ENCODE data around the gene CWH43.
"Not testable (repeated sequence)": the region's sequence is repeated elsewhere in the genome, so short reads cannot be mapped to it uniquely, and the experiment has no call there.

GRCh38 chr4:49105248-49105904 is 119.3 kb downstream of the CWH43 start:
- TF ChIP-seq RFX5 (IDR thresholded peaks at IDR 0.05; ENCODE audit: low read length); CTCF (IDR thresholded peaks at IDR 0.05); MXI1 (IDR thresholded peaks at IDR 0.05; ENCODE audit: low read depth, low read length); MAX (IDR thresholded peaks at IDR 0.05; ENCODE audit: low read depth); EP300 (IDR thresholded peaks at IDR 0.05; ENCODE audit: borderline replicate concordance in 1 of 2, low read depth in 1 of 2, low read length in 1 of 2); TAF1 (IDR thresholded peaks at IDR 0.05; ENCODE audit: borderline replicate concordance, low read depth, low read length); POLR2AphosphoS5 (IDR thresholded peaks at IDR 0.05; ENCODE audit: low read depth, low read length); RAD21 (IDR thresholded peaks at IDR 0.05; ENCODE audit: low read length); EZH2phosphoT487 (IDR thresholded peaks at IDR 0.05; ENCODE audit: borderline replicate concordance, low read depth); FOXJ3 (CRISPR knock-in tag; IDR thresholded peaks at IDR 0.05); NRF1 (IDR thresholded peaks at IDR 0.05; ENCODE audit: low read depth, low read length); JUND (IDR thresholded peaks at IDR 0.05): not testable (repeated sequence)
- TF ChIP-seq, protein P1, sequence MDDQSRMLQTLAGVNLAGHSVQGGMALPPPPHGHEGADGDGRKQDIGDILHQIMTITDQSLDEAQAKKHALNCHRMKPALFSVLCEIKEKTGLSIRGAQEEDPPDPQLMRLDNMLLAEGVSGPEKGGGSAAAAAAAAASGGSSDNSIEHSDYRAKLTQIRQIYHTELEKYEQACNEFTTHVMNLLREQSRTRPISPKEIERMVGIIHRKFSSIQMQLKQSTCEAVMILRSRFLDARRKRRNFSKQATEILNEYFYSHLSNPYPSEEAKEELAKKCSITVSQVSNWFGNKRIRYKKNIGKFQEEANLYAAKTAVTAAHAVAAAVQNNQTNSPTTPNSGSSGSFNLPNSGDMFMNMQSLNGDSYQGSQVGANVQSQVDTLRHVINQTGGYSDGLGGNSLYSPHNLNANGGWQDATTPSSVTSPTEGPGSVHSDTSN (IDR thresholded peaks at IDR 0.05): not testable (repeated sequence)
- TF ChIP-seq, protein P2, sequence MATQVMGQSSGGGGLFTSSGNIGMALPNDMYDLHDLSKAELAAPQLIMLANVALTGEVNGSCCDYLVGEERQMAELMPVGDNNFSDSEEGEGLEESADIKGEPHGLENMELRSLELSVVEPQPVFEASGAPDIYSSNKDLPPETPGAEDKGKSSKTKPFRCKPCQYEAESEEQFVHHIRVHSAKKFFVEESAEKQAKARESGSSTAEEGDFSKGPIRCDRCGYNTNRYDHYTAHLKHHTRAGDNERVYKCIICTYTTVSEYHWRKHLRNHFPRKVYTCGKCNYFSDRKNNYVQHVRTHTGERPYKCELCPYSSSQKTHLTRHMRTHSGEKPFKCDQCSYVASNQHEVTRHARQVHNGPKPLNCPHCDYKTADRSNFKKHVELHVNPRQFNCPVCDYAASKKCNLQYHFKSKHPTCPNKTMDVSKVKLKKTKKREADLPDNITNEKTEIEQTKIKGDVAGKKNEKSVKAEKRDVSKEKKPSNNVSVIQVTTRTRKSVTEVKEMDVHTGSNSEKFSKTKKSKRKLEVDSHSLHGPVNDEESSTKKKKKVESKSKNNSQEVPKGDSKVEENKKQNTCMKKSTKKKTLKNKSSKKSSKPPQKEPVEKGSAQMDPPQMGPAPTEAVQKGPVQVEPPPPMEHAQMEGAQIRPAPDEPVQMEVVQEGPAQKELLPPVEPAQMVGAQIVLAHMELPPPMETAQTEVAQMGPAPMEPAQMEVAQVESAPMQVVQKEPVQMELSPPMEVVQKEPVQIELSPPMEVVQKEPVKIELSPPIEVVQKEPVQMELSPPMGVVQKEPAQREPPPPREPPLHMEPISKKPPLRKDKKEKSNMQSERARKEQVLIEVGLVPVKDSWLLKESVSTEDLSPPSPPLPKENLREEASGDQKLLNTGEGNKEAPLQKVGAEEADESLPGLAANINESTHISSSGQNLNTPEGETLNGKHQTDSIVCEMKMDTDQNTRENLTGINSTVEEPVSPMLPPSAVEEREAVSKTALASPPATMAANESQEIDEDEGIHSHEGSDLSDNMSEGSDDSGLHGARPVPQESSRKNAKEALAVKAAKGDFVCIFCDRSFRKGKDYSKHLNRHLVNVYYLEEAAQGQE (IDR thresholded peaks at IDR 0.05; ENCODE audit: low read depth, low read length): not testable (repeated sequence)
